Thoracic aorta (tissue), 2 donors: ENCODE measurements around the gene BCL10. TPM values are rescaled to one million over a fixed set of nuclear protein-coding genes. Genes with fewer than 3 reads are reported as not detected.

ENCODE experiments used
- ATAC-seq: fragments of 150-250 bp; one replicate; pipeline ENCODE4 v1.8.0; 2017; ENCODE audit warnings: low read depth; ENCODE audit not compliant: insufficient number of reproducible peaks, low FRiP score
- DNase-seq: peaks from one replicate; pipeline ENCODE4 v3.0.0-alpha.2; 2020; ENCODE audit warnings: low spot score
- H3K27ac ChIP-seq, 2 donors: fragments of 200-600 bp; sonication (generic); 1 replicate in 1 of 2; 2 replicates in 1 of 2; pipeline ENCODE4 v1.5.1; 2016; ENCODE audit warnings: mild to moderate bottlenecking in 2 of 2, moderate library complexity in 2 of 2
- H3K27me3 ChIP-seq: fragments of 200-600 bp; sonication (generic); replicated peaks from 2 replicates; pipeline ENCODE4 v1.6.0; 2016; ENCODE audit warnings: mild to moderate bottlenecking; ENCODE audit not compliant: insufficient read depth
- H3K36me3 ChIP-seq: fragments of 200-600 bp; sonication (generic); one replicate; pipeline ENCODE4 v1.5.1; 2016
- H3K4me1 ChIP-seq, 2 donors: fragments of 200-600 bp; sonication (generic); 1 replicate in 1 of 2; 2 replicates in 1 of 2; pipeline versions ENCODE4 v1.5.1 to v1.6.0; 2016; ENCODE audit warnings: low read depth in 2 of 2, mild to moderate bottlenecking in 1 of 2; ENCODE audit not compliant: control insufficient read depth in 1 of 2
- H3K4me3 ChIP-seq: fragments of 200-600 bp; sonication (generic); 2 replicates; pipeline ENCODE4 v1.5.1; 2016; ENCODE audit warnings: mild to moderate bottlenecking
- H3K9me3 ChIP-seq: fragments of 200-600 bp; sonication (generic); 2 replicates; pipeline ENCODE4 v1.5.1; 2016
- CTCF ChIP-seq: fragments of 200-600 bp; sonication (generic); IDR thresholded peaks from one replicate; pipeline ENCODE4 v1.5.1; 2019; ENCODE audit warnings: antibody characterized with exemption
- total RNA-seq, 2 donors: library from RNA; depleted of rRNA; stranded (reverse); fragments of >200 nt; gene quantifications; one replicate each; pipeline versions ENCODE4 v1.1.0 to v1.2.3, GENCODE V29; 2016

The BCL10 gene
- total RNA-seq, 2 donors from 2014 or later, result 13.8 to 34.2 TPM

- no peaks in the 10 kb centered on the region for H3K9me3 ChIP-seq
- H3K27me3 ChIP-seq, result no peaks in the 10 kb centered on the region
- DNase-seq, result no peak
- no peak for ATAC-seq
- H3K36me3 ChIP-seq, result no peaks in the 10 kb centered on the region
- peaks cover 0 to 33% of the 10 kb centered on the region in 2 donors for H3K4me1 ChIP-seq
- no peak overlapping the region for H3K4me3 ChIP-seq
- no peak for TF ChIP-seq CTCF
- H3K27ac ChIP-seq, result no peak overlapping the region
Measured at GRCh38 chr1:85223334-85223733, 53.1 kb downstream of the BCL10 start.

GRCh38 chr1:85220756-85221201 lies 55.7 kb downstream of the BCL10 start:
- no peaks in the 10 kb centered on the region for H3K27me3 ChIP-seq
- H3K4me1 ChIP-seq, result peaks cover 0 to 33% of the 10 kb centered on the region in 2 donors
- no peaks in the 10 kb centered on the region for H3K9me3 ChIP-seq
- DNase-seq (no peak), ATAC-seq (no peak)
- H3K4me3 ChIP-seq, result no peak overlapping the region
- no peaks in the 10 kb centered on the region for H3K36me3 ChIP-seq
- peak overlapping the region; percentile 4 to 58 for H3K27ac ChIP-seq
- TF ChIP-seq CTCF, result no peak

- Histone ChIP-seq H3K9me3 (no peaks in the 10 kb centered on the region), H3K27ac (peak overlapping the region; percentile 4 to 58), H3K36me3 (no peaks in the 10 kb centered on the region), H3K27me3 (no peaks in the 10 kb centered on the region), H3K4me3 (no peak overlapping the region), H3K4me1 (peaks cover 0 to 26% of the 10 kb centered on the region in 2 donors)
- no peak for TF ChIP-seq CTCF
- no peak for DNase-seq
- ATAC-seq, result no peak
Measured at GRCh38 chr1:85219853-85220610, 56.4 kb downstream of the BCL10 start.

GRCh38 chr1:85216697-85217096 lies 59.7 kb downstream of the BCL10 start:
- H3K36me3 ChIP-seq, result no peaks in the 10 kb centered on the region
- H3K9me3 ChIP-seq, result no peaks in the 10 kb centered on the region
- H3K27ac ChIP-seq, result no peak overlapping the region
- H3K4me1 ChIP-seq, result peaks cover 0 to 16% of the 10 kb centered on the region in 2 donors
- H3K4me3 ChIP-seq, result no peak overlapping the region
- no peak for TF ChIP-seq CTCF
- ATAC-seq (no peak), DNase-seq (no peak)
- H3K27me3 ChIP-seq, result no peaks in the 10 kb centered on the region

Other genes with a start within 250 kb of the BCL10 start
- gene MCOLN3, start 228.1 kb downstream of the BCL10 start, total RNA-seq, result 1 to 10 TPM; 2.3 to 3.2 TPM
- gene SYDE2, start 75.6 kb downstream of the BCL10 start, total RNA-seq, result 10 to 100 TPM; 13.4 to 17.0 TPM
- 10 to 100 TPM; 20.7 to 28.7 TPM for gene C1orf52, start 17.0 kb downstream of the BCL10 start, total RNA-seq
- gene DDAH1, start 188.5 kb upstream of the BCL10 start, total RNA-seq, result 10 to 100 TPM; 30.5 to 55.4 TPM